ENCODE measurements around the gene TEKT5. TPM values are rescaled to one million over a fixed set of nuclear protein-coding genes. Genes with fewer than 3 reads are reported as not detected.
"Not testable (repeated sequence)": the region's sequence is repeated elsewhere in the genome, so short reads cannot be mapped to it uniquely, and the experiment has no call there.

TEKT5 gene
- total RNA-seq, 2 donors from 2014 or later, result 0.50 to 0.52 TPM

DNA sequence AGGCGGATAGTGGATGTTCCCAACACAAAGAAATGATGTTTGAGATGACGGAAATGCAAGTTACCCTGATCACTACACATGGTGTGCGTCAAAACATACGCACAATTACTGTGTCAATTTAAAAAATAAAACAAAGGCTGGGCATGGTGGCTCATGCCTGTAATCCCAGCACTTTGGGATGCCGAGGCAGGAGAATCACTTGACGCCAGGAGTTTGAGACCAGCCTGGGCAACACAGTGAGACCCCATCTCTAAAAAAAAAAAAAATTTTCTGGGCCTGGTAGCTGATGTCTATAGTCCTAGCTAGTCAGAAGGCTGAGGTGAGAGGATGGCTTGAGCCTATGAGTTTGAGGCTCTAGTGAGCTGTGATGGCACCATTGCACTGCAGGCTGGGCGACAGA is 51.8 kb downstream of the TEKT5 start:
- ATAC-seq, result no peak
- no peak for DNase-seq
- intact Hi-C loops (cut with DNase I, micrococcal nuclease), result no loop called here

DNA sequence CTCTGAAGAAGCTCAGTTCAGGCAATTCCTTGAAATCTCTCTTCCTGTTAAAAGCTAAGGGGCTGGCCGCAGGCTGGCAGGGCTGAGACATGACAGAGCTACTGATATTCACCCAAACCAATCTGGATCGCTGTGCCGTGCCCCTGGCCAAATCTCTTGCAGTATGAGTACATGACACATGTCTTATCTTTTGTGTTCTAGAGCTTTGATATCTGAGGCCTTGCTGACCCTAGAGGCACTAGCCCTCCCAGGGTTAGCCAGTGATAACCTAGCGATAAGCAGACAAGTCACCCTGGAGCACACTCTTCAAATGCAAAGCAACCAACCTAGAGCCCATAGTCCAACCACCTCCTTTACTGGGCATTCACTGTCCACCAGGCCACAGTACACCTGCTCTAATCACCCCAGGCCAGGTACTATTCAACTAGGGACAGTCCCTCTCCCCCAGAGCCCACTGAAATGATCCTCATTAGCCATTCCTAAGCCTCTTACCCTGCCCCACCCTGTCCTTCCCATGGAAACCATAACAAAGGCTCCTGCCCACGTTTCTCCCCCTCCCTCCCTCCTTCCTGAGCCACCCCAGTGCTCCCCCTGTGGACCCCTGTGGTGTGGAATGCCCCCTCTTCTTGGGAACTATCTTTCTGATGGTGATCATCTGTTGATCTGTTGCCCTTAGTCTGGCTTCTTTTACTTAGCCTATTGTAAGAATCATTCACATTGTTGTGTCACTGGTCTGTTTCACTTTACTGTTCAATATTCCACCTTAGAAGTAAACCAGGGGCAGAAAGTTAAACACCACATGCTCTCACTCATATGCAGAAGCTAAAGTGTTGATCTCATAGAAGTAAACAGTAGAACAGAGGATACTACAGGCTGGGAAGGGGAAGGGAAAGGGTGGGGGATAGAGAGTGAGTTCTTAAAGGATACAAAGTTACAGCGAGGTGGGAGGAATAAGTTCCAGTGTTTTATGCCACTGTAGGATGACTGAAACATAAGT is 52.5 kb downstream of the TEKT5 start:
- DNase-seq (no peak), ATAC-seq (no peak)
- intact Hi-C loops (cut with DNase I, micrococcal nuclease), result no loop called here

DNA sequence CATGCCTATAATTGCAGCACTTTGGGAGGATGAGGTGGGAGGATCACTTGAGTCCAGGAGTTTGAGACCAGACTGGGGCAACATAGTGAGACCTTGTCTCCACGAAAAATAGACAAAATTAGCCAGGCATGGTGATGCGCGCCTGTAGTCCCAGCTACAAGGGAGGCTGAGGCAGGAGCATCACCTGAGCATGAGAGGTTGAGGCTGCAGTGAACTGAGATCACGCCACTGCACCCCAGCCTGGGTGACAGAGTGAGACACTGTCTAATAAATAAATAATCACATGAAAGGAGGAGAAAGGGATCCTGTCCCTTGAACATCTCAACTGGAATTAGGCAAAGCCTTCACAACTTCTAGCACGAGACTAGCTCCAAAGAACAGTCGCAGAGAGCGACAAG is 53.2 kb downstream of the TEKT5 start:
- intact Hi-C loops (cut with DNase I, micrococcal nuclease), result no loop called here
- no peak for ATAC-seq

DNA sequence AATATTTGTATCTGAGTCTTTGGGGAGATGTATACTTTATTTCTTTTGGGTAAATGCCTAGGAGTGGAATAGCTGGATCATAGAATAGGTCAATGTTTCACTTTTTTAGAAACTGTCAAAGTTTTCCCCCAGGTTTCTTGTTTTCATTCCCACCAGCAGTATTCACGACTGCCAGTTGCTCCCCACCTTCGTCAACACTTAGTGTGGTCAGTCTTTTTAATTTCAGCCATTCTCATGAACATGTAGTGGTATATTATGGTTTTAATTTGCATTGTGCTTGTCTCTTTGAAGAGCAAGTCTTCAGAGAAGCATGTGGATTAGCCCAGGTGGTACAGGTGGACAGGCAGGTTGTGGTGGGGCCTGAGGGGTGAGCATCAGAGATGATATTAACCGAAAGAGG is 53.8 kb downstream of the TEKT5 start:
- no peak for DNase-seq
- intact Hi-C loops (cut with DNase I, micrococcal nuclease), result no loop called here
- ATAC-seq, result no peak

More for the DNA sequence above, 53.2 kb downstream of the TEKT5 start:
- DNase-seq, result no peak

DNA sequence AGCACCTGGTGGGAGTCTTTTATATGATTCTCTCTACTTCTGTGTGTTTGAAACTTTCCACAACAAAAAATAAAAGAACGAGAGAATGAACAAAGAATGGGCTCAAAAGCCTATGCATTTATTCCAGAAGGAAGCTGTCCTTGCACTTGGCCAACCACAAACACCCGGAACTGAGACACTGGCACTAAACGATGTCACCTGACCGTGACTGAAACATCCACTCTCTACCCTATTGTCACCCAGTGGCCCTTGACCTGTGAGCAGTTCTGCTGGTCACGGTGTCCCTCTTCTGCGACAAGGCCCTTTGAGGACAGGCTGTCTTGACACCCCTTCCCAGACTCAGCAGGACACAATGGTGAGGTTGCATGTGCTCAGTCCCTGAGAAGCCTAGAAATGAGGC is 56.6 kb downstream of the TEKT5 start:
- ATAC-seq, result no peak
- intact Hi-C loops (cut with DNase I, micrococcal nuclease), result no loop called here
- DNase-seq, result no peak

DNA sequence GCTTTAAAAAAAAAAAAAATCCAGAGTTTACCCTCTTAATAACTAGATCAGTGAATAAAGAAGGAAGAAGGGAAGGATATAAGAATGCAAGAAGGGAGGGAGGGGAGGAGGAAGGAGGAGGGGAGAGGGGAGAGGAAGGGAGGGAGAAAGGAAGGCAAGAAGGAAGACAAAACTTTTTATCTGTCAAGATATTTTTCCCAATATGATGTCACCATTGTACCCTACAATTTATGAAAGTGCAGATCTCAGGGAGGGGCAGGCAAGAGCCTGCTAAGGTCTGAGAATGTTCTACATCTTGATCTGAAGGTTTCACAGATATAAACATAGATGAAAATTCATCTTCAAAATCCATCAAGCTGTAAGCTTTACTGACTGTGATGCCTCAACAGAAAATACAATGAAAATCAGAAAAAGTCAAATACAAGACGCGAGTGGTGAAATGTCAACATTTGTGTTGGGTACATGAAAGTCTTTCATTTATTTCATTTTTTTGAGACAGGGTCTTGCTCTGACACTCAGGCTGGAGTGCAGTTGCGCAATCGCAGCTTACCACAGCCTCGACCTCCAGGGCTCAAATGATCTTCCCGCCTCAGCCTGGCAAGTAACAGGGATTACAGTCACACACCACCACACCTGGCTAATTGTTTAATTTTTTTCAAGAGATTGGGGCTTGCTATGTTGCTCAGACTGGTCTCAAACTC is 57.2 kb downstream of the TEKT5 start:
- intact Hi-C loops (cut with DNase I, micrococcal nuclease), result no loop called here
- ATAC-seq (no peak), DNase-seq (no peak)

DNA sequence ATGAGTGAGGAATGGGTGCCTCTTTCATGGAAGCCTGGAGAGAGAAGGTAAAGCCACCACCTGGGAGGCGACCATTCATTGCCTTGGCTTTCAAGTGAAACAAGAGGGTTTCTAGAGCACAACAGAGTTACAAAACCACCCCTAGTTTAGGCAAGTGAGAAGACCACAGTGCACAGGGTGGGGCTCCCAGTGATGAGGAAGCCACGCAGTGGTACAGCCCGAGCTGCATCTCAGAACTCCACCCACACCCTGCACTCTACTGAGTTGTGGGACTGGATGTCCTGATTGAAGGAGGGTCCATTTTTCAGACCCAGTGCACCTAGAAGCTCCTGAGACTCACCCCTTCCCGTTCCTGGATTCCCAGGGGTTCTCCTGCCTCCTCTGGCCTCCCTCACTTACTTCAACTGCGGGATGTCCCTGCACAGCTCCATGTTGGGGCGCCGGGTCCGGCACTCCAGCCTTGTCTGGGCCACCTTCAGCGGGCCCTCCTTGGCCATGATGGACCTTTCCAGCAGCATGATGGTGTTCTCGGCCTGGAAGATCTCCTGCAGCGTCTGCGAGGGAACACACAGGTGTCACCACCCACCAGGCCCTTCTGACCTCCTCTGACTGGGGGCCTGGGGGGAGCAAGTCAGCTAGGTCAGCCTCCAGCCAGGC is 59.2 kb downstream of the TEKT5 start:
- ATAC-seq, result no peak
- intact Hi-C loops (cut with DNase I, micrococcal nuclease), result no loop called here
- DNase-seq, result no peak

DNA sequence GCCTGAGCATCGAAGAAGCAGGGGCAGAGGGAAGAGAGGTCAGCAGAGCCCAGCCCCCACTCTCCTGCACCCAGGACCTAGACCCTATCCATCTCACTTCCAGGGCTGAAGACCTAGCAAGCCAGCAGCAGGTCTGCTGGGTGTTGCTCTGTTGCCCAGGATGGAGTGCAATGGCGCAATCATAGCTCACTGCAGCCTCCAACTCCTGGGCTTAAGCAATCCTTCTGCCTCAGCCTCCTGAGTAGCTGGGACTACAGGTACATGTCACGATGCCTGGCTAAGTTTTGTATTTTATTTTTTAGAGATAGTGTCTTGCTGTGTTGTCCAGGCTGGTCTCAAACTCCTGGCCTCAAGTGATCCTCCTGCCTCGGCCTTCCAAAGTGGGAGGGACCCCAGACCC is 61.3 kb downstream of the TEKT5 start:
- intact Hi-C loops (cut with DNase I, micrococcal nuclease); ATAC-seq: not testable (repeated sequence)

DNA sequence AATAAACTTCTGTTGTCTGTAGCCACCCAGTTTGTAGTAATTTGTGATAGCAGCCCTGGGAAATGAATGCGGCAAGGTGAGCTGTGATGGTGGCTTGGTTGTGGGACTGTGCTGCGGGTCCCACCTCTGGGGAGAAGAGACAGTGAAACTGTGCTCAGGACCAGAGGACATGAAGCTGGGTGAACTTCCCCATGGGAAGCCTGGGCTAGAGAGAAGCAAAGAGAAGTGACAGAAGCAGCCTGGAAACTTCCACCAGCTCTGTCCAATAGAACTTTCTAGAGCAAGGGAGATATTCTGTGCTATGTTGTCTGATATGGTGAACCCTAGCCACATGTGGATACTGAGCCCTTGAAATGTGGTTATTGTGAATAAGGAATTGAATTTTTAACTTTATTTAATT is 62.8 kb downstream of the TEKT5 start:
- DNase-seq, result no peak
- no peak for ATAC-seq
- intact Hi-C loops (cut with DNase I, micrococcal nuclease), result no loop called here

More for the DNA sequence above, 61.3 kb downstream of the TEKT5 start:
- DNase-seq, result not testable (repeated sequence)

DNA sequence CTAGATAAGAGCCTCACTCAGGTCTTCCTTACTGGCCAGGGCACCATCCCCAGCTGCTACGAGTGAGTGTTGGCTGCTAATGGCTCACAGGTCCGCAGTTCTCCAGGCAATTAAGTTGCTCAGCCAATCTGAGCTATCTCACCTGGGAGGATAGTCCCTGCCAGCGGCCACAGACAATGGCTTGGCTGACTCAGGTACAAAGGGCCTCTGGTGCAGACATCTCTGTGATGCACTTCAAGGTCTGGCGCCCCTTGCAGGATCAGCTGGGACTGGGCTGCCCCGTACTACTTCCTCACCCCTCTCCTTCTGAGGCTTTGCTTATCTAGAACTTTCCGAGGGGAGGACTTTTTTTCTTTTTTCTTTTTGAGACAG is 65.2 kb downstream of the TEKT5 start:
- intact Hi-C loops (cut with DNase I, micrococcal nuclease), result no loop called here
- DNase-seq, result peak; percentile 55 to 58
- ATAC-seq, result peak; percentile 87

DNA sequence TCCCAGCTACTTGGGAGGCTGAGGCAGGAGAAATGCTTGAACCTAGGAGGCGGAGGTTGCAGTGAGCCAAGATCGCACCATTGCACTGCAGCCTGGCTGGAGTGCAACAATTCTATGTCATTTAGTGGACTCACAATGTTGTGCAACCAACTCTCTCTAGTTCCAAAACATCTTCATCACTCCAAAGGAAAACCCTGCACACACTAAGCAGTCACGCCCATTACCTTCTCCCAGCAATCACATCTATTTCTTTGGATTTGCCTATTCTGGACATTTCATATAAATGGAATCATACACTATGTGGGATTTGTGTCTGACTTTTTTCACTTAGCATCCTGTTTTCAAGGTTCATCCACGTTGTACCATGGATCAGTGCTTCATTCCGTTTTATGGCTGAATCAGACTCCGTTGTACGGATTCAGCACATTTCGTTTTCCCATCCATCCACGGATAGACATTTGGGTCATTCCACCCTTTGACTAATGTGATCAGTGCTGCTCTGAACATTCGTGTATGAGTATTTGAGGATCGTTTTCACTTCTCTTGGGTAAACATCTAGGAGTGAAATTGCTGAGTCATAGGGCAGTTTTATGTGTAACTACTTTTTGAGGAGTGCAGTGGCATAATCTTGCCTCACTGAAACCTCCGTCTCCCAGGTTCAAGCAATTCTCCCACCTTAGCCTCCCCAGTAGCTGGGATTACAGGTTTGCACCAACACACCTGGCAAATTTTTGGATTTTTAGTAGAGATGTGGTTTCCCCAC is 69.0 kb downstream of the TEKT5 start:
- DNase-seq (no peak), ATAC-seq (peak; percentile 37)
- intact Hi-C loops (cut with DNase I, micrococcal nuclease), result no loop called here

DNA sequence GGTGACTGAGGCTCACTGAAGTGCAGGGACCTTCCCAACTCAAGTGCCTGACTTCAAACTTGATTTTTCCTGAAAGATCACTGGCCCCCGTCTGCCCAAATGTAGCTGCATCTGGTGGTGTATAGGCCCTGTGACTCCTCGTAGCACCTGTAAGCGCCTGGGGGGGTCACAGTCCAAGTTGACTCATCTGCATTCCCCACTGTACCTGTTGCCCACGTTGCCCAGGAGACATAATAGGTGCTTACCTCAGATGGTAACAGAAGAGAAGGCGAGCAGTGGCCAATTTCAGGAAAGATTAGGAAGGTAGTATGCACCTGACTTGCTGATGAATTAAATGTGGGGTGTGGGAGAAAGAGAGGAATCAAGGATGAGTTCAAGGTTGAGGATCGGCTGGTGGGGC is 70.2 kb downstream of the TEKT5 start:
- intact Hi-C loops (cut with DNase I, micrococcal nuclease), result no loop called here
- no peak for DNase-seq
- ATAC-seq, result no peak

DNA sequence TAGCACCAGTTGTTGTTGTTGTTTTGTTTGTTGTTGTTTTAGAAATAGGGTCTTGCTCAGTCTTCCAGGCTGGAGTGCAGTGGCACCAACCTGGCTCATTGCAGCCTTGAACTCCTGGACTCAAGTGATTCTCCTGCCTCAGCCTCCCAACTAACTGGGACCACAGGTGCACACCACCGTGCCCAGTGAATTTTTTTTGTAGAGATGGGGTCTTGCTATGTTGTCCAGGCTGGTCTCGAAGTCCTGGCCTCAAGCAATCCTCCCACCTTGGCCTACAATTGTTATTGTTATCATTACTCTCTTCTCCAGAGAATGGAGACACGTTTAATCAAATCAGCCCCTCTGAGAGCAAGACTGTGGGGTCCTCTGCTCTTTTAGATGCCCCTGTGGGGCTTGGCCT is 71.7 kb downstream of the TEKT5 start:
- DNase-seq (no peak), ATAC-seq (no peak)
- intact Hi-C loops (cut with DNase I, micrococcal nuclease), result no loop called here

DNA sequence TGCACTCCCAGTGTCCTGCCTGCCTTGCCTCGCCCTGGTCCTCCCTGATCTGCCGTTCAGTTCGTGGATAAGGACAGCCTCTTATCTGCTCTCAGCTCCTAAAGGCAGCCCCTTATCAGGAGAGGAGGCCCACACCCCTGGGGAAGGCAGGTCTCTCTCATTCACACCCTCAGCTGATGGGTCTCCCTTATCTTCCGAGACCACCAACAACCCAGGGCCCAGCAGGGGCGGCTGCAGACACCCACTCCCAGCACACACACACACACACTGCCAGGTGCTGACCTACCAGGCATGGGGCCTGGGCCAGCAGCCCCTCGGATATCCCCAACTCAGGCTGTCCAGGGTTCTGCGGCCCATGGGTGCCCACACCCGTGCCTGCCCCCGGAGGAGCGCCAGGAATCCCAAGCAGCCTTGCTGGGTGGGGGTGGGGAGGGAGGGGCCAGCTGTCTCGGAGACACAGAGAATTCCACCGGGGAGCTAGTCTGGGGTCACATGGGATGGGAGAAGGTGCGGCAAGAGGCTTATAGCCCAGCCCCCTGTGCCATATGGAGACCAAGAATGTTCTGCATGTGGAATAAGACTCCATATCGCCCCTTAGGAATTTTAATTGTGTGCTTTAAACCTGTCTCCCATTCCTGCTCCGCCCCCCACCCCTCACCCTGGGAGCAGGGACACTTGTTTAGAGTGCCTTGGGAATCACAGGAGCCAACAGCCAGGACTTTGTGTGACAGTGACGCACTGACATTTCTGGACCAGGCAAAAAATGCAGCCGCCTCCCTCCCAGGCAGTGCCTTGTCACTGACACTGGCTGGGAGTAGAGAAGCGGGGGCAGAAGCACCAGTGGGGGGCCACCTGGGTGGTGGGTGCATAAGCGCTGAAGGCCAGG is 72.5 kb downstream of the TEKT5 start:
- intact Hi-C loops (cut with DNase I, micrococcal nuclease), result no loop called here
- DNase-seq (no peak), ATAC-seq (no peak)

DNA sequence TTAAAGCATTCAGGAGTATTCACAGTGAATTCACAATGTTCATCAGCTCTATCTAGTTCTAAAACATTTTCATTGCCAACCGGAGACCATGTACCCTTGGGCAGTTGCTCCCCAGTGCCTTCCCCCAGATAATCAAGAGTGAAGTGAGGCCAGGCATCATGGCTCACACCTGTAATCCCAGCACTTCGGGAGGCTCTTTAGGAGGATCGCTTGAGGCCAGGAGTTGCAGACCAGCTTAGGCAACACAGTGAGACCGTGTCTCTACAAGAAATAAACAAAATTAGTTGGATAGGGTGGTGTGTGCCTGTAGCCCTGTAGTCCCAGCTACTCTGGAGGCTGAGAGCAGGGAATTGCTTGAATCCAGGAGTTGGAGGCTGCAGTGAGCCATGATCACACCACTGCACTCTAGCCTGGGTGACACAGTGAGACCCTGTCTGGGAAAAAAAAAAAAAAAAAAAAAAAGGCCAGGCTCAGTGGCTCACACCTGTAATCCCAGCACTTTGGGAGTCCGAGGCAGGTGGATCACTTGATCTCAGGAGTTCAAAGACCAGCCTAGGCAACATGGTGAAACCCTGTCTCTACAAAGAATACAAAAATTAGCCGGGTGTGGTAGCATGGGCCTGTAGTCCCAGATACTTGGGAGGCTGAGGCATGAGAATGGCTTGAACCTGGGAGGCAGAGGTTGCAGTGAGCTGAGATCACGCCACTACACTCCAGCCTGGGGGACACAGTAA is 73.3 kb downstream of the TEKT5 start:
- intact Hi-C loops (cut with DNase I, micrococcal nuclease); DNase-seq; ATAC-seq: not testable (repeated sequence)

DNA sequence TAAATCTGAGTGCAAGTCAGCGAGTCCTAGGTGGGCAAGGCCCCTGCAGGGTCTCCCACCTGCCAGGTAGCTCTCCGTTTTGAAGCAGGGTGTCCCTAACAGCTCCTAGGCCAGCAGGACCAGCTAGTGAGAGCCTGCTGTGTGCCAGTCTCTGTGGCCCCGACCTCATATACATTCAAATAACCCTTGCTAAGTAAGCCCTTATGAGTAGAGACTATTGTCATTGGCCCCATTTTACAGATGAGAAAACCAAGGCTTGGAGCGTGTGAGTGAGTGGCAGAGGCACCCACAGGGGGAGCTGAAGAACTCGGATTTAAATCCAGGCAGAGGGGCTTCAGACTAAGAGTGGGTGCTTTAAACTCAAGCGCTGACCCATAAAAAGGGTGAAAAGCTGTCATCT is 74.6 kb downstream of the TEKT5 start:
- DNase-seq, result no peak
- intact Hi-C loops (cut with DNase I, micrococcal nuclease), result no loop called here
- no peak for ATAC-seq

DNA sequence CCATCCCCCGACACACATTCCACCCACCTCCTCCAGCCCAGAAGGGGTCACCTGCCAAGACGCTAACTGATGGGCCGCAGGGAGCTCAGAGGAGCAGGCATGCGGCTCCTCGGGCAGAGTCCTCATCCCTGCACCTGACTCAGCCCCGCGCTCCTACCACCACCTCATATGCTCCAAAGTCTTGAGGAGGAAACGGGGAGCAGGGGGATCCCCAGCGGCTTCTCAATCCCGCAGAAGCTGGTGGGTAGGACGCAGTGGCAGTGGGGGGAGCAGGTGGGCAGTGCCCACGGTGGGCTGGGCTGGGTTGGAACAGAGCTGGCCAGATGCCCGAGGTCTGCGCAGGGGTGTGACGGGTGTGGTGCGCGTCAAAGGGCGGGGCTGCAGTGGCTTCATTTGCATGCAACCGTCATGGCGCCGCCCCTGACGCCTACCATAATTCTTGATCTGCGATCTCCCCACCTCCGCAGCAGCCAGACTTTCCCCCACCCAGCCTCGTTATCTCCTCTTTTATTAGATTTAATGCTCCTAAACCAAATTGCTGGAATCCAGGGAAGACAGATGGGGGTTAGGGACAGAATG is 75.4 kb downstream of the TEKT5 start:
- peak; percentile 88 to 94 for DNase-seq
- ATAC-seq, result peak; percentile 83
- intact Hi-C loops (cut with DNase I, micrococcal nuclease), result no loop called here
